ENCODE data around the gene TLK2.

TLK2 gene

DNA sequence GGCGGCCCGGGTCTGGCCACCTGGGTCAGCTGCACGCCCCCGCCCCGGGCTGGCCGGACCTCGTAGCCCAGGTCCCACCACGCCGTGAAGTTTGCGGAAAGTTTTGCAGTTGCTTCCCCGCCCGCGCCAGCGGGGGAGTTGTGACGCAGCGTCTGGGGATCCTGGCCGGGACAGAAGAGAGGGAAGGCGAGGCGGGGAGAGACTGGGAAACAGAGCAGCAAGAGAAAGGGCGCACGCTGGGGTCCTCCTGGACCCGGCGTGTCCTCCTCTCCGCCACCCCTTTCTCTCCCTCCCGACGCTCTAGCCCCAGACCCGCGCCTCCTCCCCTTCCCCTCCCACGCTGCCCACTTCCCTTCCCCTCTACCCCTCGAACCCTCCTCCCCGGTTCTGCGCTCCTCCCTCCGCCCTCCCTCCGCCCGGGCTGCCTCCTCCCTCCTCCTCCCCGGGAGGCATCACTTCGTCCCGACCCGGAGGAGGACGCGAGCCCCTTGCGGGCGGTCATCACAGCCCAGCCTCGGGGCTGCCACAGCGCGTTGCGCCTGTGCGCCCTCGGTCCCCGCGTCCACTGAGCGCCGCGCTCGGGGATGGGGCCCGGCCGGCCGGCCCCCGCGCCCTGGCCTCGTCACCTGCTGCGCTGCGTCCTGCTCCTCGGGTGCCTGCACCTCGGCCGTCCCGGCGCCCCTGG, 148.7 kb downstream of the TLK2 start, which contains the start of gene MRC2:
Gene MRC2 (plus strand): TSS at position 452 of the 685 bp plus-strand sequence. CDS start 133 bp downstream, at position 585.
- no peak for DNase-seq
- Histone ChIP-seq H3K36me3 (replicated peaks; ENCODE audit: insufficient read depth, low read length) (no peaks in the 10 kb centered on the region), H3K4me1 (ENCODE audit: low read length) (no peaks in the 10 kb centered on the region), H3K27me3 (replicated peaks; ENCODE audit: insufficient read depth, low read length) (peaks cover 49% of the 10 kb centered on the region), H3K9me3 (replicated peaks; ENCODE audit: insufficient read depth, low read length) (no peaks in the 10 kb centered on the region), H3K9ac (ENCODE audit: low read length) (no peak within 1 kb of the TSS), H3K79me2 (ENCODE audit: low read length) (no peaks in the 10 kb centered on the region), H3K27ac (ENCODE audit: low read length) (no peak within 1 kb of the TSS), H3K9me2 (replicated peaks; ENCODE audit: insufficient read depth, low read length) (no peaks in the 10 kb centered on the region), H2AFZ (ENCODE audit: low read length) (no peak within 1 kb of the TSS), H3F3A (ENCODE audit: insufficient read depth, low read length) (no peaks in the 10 kb centered on the region), H3K4me3 (ENCODE audit: low read length) (peak within 1 kb of the TSS; percentile 46), H3K4me2 (ENCODE audit: low read depth, low read length) (peak within 1 kb of the TSS; percentile 60), H4K20me1 (ENCODE audit: insufficient read depth, low read length) (no peaks in the 10 kb centered on the region)
- TF ChIP-seq EZH2 (optimal IDR thresholded peaks at IDR 0.05; ENCODE audit: low read depth, low read length) (no peak), EZH2phosphoT487 (IDR thresholded peaks at IDR 0.05; ENCODE audit: low read length) (no peak)
- TF ChIP-seq, protein P1, sequence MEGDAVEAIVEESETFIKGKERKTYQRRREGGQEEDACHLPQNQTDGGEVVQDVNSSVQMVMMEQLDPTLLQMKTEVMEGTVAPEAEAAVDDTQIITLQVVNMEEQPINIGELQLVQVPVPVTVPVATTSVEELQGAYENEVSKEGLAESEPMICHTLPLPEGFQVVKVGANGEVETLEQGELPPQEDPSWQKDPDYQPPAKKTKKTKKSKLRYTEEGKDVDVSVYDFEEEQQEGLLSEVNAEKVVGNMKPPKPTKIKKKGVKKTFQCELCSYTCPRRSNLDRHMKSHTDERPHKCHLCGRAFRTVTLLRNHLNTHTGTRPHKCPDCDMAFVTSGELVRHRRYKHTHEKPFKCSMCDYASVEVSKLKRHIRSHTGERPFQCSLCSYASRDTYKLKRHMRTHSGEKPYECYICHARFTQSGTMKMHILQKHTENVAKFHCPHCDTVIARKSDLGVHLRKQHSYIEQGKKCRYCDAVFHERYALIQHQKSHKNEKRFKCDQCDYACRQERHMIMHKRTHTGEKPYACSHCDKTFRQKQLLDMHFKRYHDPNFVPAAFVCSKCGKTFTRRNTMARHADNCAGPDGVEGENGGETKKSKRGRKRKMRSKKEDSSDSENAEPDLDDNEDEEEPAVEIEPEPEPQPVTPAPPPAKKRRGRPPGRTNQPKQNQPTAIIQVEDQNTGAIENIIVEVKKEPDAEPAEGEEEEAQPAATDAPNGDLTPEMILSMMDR (IDR thresholded peaks at IDR 0.05; ENCODE audit: low read length): no peak

DNA sequence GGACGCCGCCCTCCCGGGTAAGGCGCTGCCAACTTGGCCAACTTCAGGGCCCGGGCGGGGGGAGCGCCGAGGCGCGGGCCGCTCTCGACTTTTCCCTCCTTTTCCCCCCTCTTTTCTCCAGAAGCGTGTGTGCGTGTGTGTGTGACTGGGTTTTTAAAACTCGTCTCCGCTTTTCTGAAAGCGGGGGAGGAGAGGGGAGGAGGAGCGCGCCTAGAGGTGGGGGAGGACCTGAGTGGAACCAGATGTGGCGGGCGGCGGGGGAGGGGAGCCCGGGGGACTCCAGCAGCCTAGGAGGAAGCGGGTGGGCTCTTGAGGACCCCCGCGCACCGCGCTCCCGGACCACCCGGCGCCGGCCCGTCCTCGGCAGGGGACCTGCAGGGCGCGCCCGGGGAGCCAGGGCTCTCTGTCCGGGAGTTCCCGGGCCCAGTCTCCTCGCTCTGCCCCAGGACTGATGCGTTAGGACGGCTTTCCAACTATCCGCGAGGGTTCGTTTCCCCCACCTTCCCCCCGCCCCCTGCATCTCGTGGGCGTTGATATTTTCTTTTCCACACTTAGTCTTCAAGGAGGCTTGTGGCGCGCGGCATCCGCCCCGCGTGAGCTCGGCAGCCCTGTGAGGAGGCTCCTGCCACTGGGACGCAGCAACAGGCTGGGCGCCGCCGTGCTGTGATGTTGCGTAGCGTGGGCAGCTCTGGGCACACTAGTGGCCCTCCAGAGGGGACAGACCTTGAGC, 149.4 kb downstream of the TLK2 start:
- Histone ChIP-seq H3F3A (ENCODE audit: insufficient read depth, low read length) (no peaks in the 10 kb centered on the region), H3K9ac (ENCODE audit: low read length) (no peak overlapping the region), H3K36me3 (replicated peaks; ENCODE audit: insufficient read depth, low read length) (no peaks in the 10 kb centered on the region), H3K4me2 (ENCODE audit: low read depth, low read length) (peak overlapping the region; percentile 60; the same call in 1 of the 2 replicates), H3K9me2 (replicated peaks; ENCODE audit: insufficient read depth, low read length) (no peaks in the 10 kb centered on the region), H3K9me3 (replicated peaks; ENCODE audit: insufficient read depth, low read length) (no peaks in the 10 kb centered on the region), H2AFZ (ENCODE audit: low read length) (no peak overlapping the region), H3K4me3 (ENCODE audit: low read length) (peak overlapping the region; percentile 46), H3K27me3 (replicated peaks; ENCODE audit: insufficient read depth, low read length) (peaks cover 49% of the 10 kb centered on the region), H3K79me2 (ENCODE audit: low read length) (no peaks in the 10 kb centered on the region), H3K27ac (ENCODE audit: low read length) (no peak overlapping the region), H3K4me1 (ENCODE audit: low read length) (no peaks in the 10 kb centered on the region), H4K20me1 (ENCODE audit: insufficient read depth, low read length) (no peaks in the 10 kb centered on the region)
- DNase-seq: no peak
- TF ChIP-seq EZH2phosphoT487 (IDR thresholded peaks at IDR 0.05; ENCODE audit: low read length): no peak
- TF ChIP-seq, protein P1 (IDR thresholded peaks at IDR 0.05; ENCODE audit: low read length): no peak
- no peak for TF ChIP-seq EZH2 (optimal IDR thresholded peaks at IDR 0.05; ENCODE audit: low read depth, low read length)

DNA sequence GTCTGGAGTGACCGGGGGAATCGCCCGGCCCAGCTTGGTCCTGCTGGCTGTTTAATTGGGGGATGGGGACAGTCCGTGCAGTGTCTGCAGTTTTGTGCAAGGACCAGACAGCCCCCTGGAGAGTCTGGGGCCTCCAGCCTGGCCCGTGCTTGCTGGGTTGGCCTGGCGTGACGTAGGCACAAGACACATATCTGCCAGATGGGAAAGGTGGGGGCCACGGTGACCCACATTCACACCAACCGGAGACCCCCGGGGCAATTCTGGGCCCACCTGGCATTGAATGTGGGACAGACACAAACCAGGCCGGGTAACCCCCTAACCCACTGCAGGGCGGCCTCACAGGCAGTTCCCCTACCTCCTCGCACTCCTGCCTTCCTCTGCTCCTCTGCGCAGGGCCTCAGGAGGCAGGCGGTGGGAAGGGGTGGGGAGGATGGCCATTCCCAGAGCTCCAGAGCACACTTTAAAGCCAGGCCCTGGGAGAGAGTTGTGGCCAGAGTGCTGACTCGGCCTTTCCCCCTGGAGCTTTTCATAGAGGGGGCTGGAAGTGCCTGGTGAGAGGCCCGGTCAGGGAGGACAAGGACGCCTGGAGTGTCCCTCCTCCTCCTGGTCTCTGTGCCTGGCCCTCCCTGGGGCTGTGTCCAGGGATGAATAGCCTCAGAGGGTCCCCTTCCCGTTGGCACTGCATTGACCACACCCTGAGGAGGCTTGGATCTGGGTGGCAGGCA, 150.4 kb downstream of the TLK2 start:
- H3K9me2 ChIP-seq (replicated peaks; ENCODE audit: insufficient read depth, low read length): no peaks in the 10 kb centered on the region
- no peaks in the 10 kb centered on the region for H3F3A ChIP-seq (ENCODE audit: insufficient read depth, low read length)
- no peak for DNase-seq
- H3K27ac ChIP-seq (ENCODE audit: low read length): no peak overlapping the region
- H3K9ac ChIP-seq (ENCODE audit: low read length): no peak overlapping the region
- H3K27me3 ChIP-seq (replicated peaks; ENCODE audit: insufficient read depth, low read length): peaks cover 49% of the 10 kb centered on the region
- no peaks in the 10 kb centered on the region for H3K36me3 ChIP-seq (replicated peaks; ENCODE audit: insufficient read depth, low read length)
- no peak overlapping the region for H2AFZ ChIP-seq (ENCODE audit: low read length)
- H3K4me3 ChIP-seq (ENCODE audit: low read length): no peak overlapping the region
- no peak for TF ChIP-seq EZH2phosphoT487 (IDR thresholded peaks at IDR 0.05; ENCODE audit: low read length)
- TF ChIP-seq, protein P1 (IDR thresholded peaks at IDR 0.05; ENCODE audit: low read length): no peak
- TF ChIP-seq EZH2 (optimal IDR thresholded peaks at IDR 0.05; ENCODE audit: low read depth, low read length): no peak
- H3K4me2 ChIP-seq (ENCODE audit: low read depth, low read length): no peak overlapping the region
- H3K79me2 ChIP-seq (ENCODE audit: low read length): no peaks in the 10 kb centered on the region
- no peaks in the 10 kb centered on the region for H4K20me1 ChIP-seq (ENCODE audit: insufficient read depth, low read length)
- no peaks in the 10 kb centered on the region for H3K9me3 ChIP-seq (replicated peaks; ENCODE audit: insufficient read depth, low read length)
- no peaks in the 10 kb centered on the region for H3K4me1 ChIP-seq (ENCODE audit: low read length)
